ENCODE measurements around the gene MTR. TPM values are rescaled to one million over a fixed set of nuclear protein-coding genes. Genes with fewer than 3 reads are reported as not detected.

MTR gene
- total and polyA plus RNA-seq, 2 donors (not counting 1 experiment from before 2014, with no cell fraction given) = 9.9 to 49.1 TPM

DNA sequence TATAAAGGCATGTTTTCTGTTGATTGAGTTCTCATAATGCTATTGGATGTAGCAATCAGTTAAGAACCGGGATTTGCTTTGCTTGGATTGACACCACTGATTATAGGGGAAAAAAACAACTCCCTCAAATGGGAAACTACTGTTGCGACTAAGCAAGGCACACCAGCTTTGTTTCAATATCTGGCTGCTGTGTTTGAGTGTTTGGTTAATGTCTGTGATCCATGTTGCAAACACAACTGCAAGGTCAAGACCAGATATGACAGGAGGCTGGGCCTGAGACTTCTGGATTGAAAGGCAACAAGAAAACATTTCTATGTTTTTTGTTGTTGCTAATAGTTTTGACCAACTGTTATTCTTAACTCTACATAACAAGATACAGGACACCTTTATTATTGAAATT is 50.7 kb downstream of the MTR start:
- H3K27me3 Mint-ChIP-seq = no peaks in the 10 kb centered on the region
- H3K79me2 ChIP-seq (ENCODE audit: control insufficient read depth, insufficient read depth, low read length) = no peaks in the 10 kb centered on the region
- ATAC-seq (ENCODE audit: low read depth) (no peak), DNase-seq (no peak)
- H3K27me3 ChIP-seq (replicated peaks in 1 of 4; ENCODE audit: control extremely low read depth in 1 of 4, control insufficient read depth in 3 of 4, insufficient read depth in 4 of 4, low read length in 3 of 4) = no peaks in the 10 kb centered on the region
- TF ChIP-seq EZH2 (IDR thresholded peaks at IDR 0.05; ENCODE audit: borderline replicate concordance, insufficient read depth, low read depth, low read length, poor library complexity, severe bottlenecking) = no peak
- TF ChIP-seq, protein P1, sequence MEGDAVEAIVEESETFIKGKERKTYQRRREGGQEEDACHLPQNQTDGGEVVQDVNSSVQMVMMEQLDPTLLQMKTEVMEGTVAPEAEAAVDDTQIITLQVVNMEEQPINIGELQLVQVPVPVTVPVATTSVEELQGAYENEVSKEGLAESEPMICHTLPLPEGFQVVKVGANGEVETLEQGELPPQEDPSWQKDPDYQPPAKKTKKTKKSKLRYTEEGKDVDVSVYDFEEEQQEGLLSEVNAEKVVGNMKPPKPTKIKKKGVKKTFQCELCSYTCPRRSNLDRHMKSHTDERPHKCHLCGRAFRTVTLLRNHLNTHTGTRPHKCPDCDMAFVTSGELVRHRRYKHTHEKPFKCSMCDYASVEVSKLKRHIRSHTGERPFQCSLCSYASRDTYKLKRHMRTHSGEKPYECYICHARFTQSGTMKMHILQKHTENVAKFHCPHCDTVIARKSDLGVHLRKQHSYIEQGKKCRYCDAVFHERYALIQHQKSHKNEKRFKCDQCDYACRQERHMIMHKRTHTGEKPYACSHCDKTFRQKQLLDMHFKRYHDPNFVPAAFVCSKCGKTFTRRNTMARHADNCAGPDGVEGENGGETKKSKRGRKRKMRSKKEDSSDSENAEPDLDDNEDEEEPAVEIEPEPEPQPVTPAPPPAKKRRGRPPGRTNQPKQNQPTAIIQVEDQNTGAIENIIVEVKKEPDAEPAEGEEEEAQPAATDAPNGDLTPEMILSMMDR (IDR thresholded peaks at IDR 0.05) = no peak
- WGBS (ENCODE audit: insufficient coverage) = no CpG with 5 or more reads among the region's 2 CpGs
- no peaks in the 10 kb centered on the region for H3K9me3 ChIP-seq (ENCODE audit: control extremely low read depth in 1 of 3, control insufficient read depth in 2 of 3, insufficient read depth in 1 of 3, low read length in 2 of 3)
- H2AFZ ChIP-seq (ENCODE audit: insufficient read depth, low read depth, low read length, poor library complexity, severe bottlenecking) = no peak overlapping the region
- no peak overlapping the region for H3K9ac ChIP-seq (ENCODE audit: low read length)
- no peak overlapping the region for H3K27ac Mint-ChIP-seq
- peaks cover 4 to 59% of the 10 kb centered on the region in 2 experiments for H3K36me3 ChIP-seq (replicated peaks in 1 of 2; ENCODE audit: control extremely low read depth in 1 of 2, control insufficient read depth in 1 of 2, extremely low read depth in 1 of 2, insufficient read depth in 2 of 2, low read length in 1 of 2)
- H4K20me1 ChIP-seq (ENCODE audit: control insufficient read depth, insufficient read depth, low read length, poor library complexity, severe bottlenecking) = no peaks in the 10 kb centered on the region
- no peaks in the 10 kb centered on the region for H3K4me1 ChIP-seq (ENCODE audit: control insufficient read depth in 2 of 2, insufficient read depth in 2 of 2, low read length in 2 of 2)
- H3K9me3 Mint-ChIP-seq (ENCODE audit: insufficient read depth) = no peaks in the 10 kb centered on the region
- ChIA-PET CTCF (no interaction called here), POLR2A (no interaction called here)
- no peak overlapping the region for H3K4me2 ChIP-seq (replicated peaks; ENCODE audit: low read depth, low read length, poor library complexity, severe bottlenecking)
- no peak overlapping the region for H3K27ac ChIP-seq (ENCODE audit: low read length in 2 of 2)
- intact Hi-C loops (cut with micrococcal nuclease) = no loop called here
- H3K4me1 Mint-ChIP-seq = no peaks in the 10 kb centered on the region
- no peak overlapping the region for H3K4me3 Mint-ChIP-seq
- H3K4me3 ChIP-seq (ENCODE audit: control extremely low read depth in 1 of 5, extremely low read depth in 1 of 5, insufficient read depth in 1 of 5, low read depth in 2 of 5, low read length in 4 of 5) = no peak overlapping the region

DNA sequence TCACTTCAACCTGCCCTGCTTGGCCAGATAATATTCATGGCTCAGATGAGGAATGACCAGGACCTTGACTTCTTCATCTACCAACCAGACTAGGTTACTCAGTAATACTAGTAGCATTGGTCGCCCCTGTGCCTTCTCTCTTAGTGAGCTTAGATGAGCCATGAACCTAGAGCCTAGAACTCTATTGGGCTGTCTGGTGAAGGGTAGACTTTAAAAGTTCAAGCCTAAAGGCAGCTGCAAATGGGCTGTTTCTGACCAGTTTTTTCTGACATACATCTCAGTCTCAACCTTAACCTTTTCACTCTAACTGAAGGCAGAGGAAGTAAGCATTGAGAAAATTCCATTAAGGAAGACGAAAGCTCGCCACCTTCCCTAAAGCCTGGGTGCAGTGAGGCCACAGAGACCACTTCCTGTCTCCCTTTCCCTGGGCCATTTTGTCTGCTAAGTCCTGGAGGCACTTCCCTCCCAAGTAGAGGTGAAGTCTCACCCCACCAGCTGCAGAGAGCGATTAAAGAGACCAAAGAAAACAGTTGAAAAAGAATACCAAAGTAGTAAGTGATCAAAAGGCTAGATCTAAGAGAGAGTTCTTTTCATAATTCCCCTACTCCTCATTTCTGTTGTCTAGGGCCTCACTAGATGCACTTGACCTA is 53.3 kb downstream of the MTR start:
- Histone ChIP-seq H3K4me1 (ENCODE audit: control insufficient read depth in 2 of 2, insufficient read depth in 2 of 2, low read length in 2 of 2) (no peaks in the 10 kb centered on the region), H2AFZ (ENCODE audit: insufficient read depth, low read depth, low read length, poor library complexity, severe bottlenecking) (no peak overlapping the region), H3K79me2 (ENCODE audit: control insufficient read depth, insufficient read depth, low read length) (no peaks in the 10 kb centered on the region), H3K27ac (ENCODE audit: low read length in 2 of 2) (no peak overlapping the region), H3K9ac (ENCODE audit: low read length) (no peak overlapping the region), H3K9me3 (ENCODE audit: control extremely low read depth in 1 of 3, control insufficient read depth in 2 of 3, insufficient read depth in 1 of 3, low read length in 2 of 3) (no peaks in the 10 kb centered on the region), H3K36me3 (replicated peaks in 1 of 2; ENCODE audit: control extremely low read depth in 1 of 2, control insufficient read depth in 1 of 2, extremely low read depth in 1 of 2, insufficient read depth in 2 of 2, low read length in 1 of 2) (peaks cover 1 to 70% of the 10 kb centered on the region in 2 experiments), H4K20me1 (ENCODE audit: control insufficient read depth, insufficient read depth, low read length, poor library complexity, severe bottlenecking) (no peaks in the 10 kb centered on the region), H3K4me2 (replicated peaks; ENCODE audit: low read depth, low read length, poor library complexity, severe bottlenecking) (no peak overlapping the region), H3K27me3 (replicated peaks in 1 of 4; ENCODE audit: control extremely low read depth in 1 of 4, control insufficient read depth in 3 of 4, insufficient read depth in 4 of 4, low read length in 3 of 4) (no peaks in the 10 kb centered on the region), H3K4me3 (ENCODE audit: control extremely low read depth in 1 of 5, extremely low read depth in 1 of 5, insufficient read depth in 1 of 5, low read depth in 2 of 5, low read length in 4 of 5) (no peak overlapping the region)
- WGBS (ENCODE audit: insufficient coverage) = no CpG with 5 or more reads among the region's 4 CpGs
- no peak overlapping the region for H3K27ac Mint-ChIP-seq
- no peaks in the 10 kb centered on the region for H3K4me1 Mint-ChIP-seq
- ATAC-seq (ENCODE audit: low read depth) = no peak
- no peaks in the 10 kb centered on the region for H3K27me3 Mint-ChIP-seq
- no peak for DNase-seq
- no peak overlapping the region for H3K4me3 Mint-ChIP-seq
- H3K9me3 Mint-ChIP-seq (ENCODE audit: insufficient read depth) = no peaks in the 10 kb centered on the region
- ChIA-PET POLR2A (no interaction called here), CTCF (no interaction called here)
- no peak for TF ChIP-seq EZH2 (IDR thresholded peaks at IDR 0.05; ENCODE audit: borderline replicate concordance, insufficient read depth, low read depth, low read length, poor library complexity, severe bottlenecking)
- TF ChIP-seq, protein P1 (IDR thresholded peaks at IDR 0.05) = no peak
- intact Hi-C loops (cut with micrococcal nuclease) = no loop called here
